PC-9 (cell line): Measurements from ENCODE around the gene ZNF646. TPM values are rescaled to one million over a fixed set of nuclear protein-coding genes. Genes with fewer than 3 reads are reported as not detected.

ENCODE experiments used
- BruUV-seq: library from RNA; stranded (reverse); fragments of 400-500 nt; replicated peaks from 2 replicates; lab custom pipeline; 2021; lab: Mats Ljungman, UMichigan
- CTCF ChIA-PET: fragments of 300-600 bp; sonication (Branson Sonifier 250); formaldehyde crosslinking; loops from one replicate; lab custom pipeline; 2022; ENCODE audit warnings: antibody characterized with exemption; lab: Charles Lee
- POLR2A ChIA-PET: fragments of 300-600 bp; sonication (Branson Sonifier 250); formaldehyde crosslinking; loops from one replicate; lab custom pipeline; 2022; ENCODE audit warnings: antibody characterized with exemption; ENCODE audit not compliant: unreplicated experiment; lab: Charles Lee
- DNase-seq, 2 experiments: peaks; one replicate each; pipeline versions ENCODE4 v3.0.0 to v3.0.0-alpha.2; 2015 to 2022; ENCODE audit warnings: mixed read lengths in 1 of 2
- H2AFZ ChIP-seq: fragments of 200-600 bp; sonication (generic); 2 replicates; pipeline ENCODE4 v1.8.1; 2017; ENCODE audit warnings: antibody characterized with exemption
- H3F3A ChIP-seq: fragments of 200-600 bp; sonication (generic); 2 replicates; pipeline ENCODE4 v1.8.1; 2017; ENCODE audit warnings: antibody characterized with exemption, mild to moderate bottlenecking, low read depth; ENCODE audit not compliant: insufficient read depth
- H3K27ac ChIP-seq: fragments of 200-600 bp; sonication (generic); 2 replicates; pipeline ENCODE4 v1.6.1; 2016; ENCODE audit warnings: mixed run types
- H3K27me3 ChIP-seq: fragments of 200-600 bp; sonication (generic); 2 replicates; pipeline ENCODE4 v1.6.1; 2016; ENCODE audit warnings: low read depth, mixed run types; ENCODE audit not compliant: insufficient read depth
- H3K36me3 ChIP-seq: fragments of 200-600 bp; sonication (generic); 2 replicates; pipeline ENCODE4 v1.6.1; 2016; ENCODE audit warnings: low read depth, mixed run types
- H3K4me1 ChIP-seq: fragments of 200-600 bp; sonication (generic); replicated peaks from 2 replicates; pipeline ENCODE4 v1.6.1; 2016; ENCODE audit warnings: mixed run types; ENCODE audit not compliant: insufficient read depth
- H3K4me2 ChIP-seq: fragments of 200-600 bp; sonication (generic); 2 replicates; pipeline ENCODE4 v1.6.1; 2017; ENCODE audit warnings: mixed run types
- H3K4me3 ChIP-seq: fragments of 200-600 bp; sonication (generic); 2 replicates; pipeline ENCODE4 v1.6.1; 2016; ENCODE audit warnings: mixed run types
- H3K79me2 ChIP-seq: fragments of 200-600 bp; sonication (generic); 2 replicates; pipeline ENCODE4 v1.6.1; 2017; ENCODE audit warnings: low read depth, mixed run types
- H3K9me2 ChIP-seq: fragments of 200-600 bp; sonication (generic); 2 replicates; pipeline ENCODE4 v1.8.1; 2017; ENCODE audit warnings: mild to moderate bottlenecking; ENCODE audit not compliant: insufficient read depth
- H3K9me3 ChIP-seq: fragments of 200-600 bp; sonication (generic); 2 replicates; pipeline ENCODE4 v1.8.1; 2016; ENCODE audit warnings: low read depth; ENCODE audit not compliant: insufficient read depth
- H4K20me1 ChIP-seq: fragments of 200-600 bp; sonication (generic); 2 replicates; pipeline ENCODE4 v1.8.1; 2017; ENCODE audit not compliant: insufficient read depth
- CTCF ChIP-seq: fragments of 200-600 bp; sonication (generic); conservative IDR thresholded peaks from 2 replicates; pipeline ENCODE4 v1.6.1; 2017; ENCODE audit warnings: mixed run types, antibody characterized with exemption, mild to moderate bottlenecking, moderate library complexity
- EZH2 ChIP-seq: fragments of 200-600 bp; sonication (generic); IDR thresholded peaks from 2 replicates; pipeline ENCODE4 v1.8.0; 2017; ENCODE audit warnings: antibody characterized with exemption, low read depth
- intact Hi-C: fragments of 100-400 bp; cut with micrococcal nuclease; formaldehyde crosslinking; loops from one replicate; pipeline ENCODE4 v1.10.0; 2022; ENCODE audit not compliant: unreplicated experiment
- total RNA-seq: library from RNA; stranded (reverse); gene quantifications from 2 replicates; pipeline ENCODE4 v1.2.3, GENCODE V29; 2021

The ZNF646 gene
- total RNA-seq, 1 experiment from 2014 or later: 25.4 TPM

- ChIA-PET POLR2A (no interaction called here), CTCF (no interaction called here)
- H2AFZ ChIP-seq: no peak overlapping the region
- DNase-seq: no peak
- H4K20me1 ChIP-seq: peaks cover 38% of the 10 kb centered on the region
- no peak overlapping the region for H3K27ac ChIP-seq
- intact Hi-C loops: no loop called here
- H3K27me3 ChIP-seq: no peaks in the 10 kb centered on the region
- no peaks in the 10 kb centered on the region for H3K9me2 ChIP-seq
- no peaks in the 10 kb centered on the region for H3K9me3 ChIP-seq
- BruUV-seq: no TSS peak
- peaks cover 5% of the 10 kb centered on the region for H3K36me3 ChIP-seq
- peaks cover 9% of the 10 kb centered on the region for H3K4me1 ChIP-seq
- H3F3A ChIP-seq: peaks cover 21% of the 10 kb centered on the region; the same call in 1 of the 2 replicates
- H3K4me2 ChIP-seq: no peak overlapping the region
- H3K79me2 ChIP-seq: peaks cover 38% of the 10 kb centered on the region
- no peak overlapping the region for H3K4me3 ChIP-seq
- no peak for TF ChIP-seq CTCF
- TF ChIP-seq EZH2: no peak
These were observed 3.6 kb downstream of the ZNF646 start for GRCh38 chr16:31077592-31078396.

GRCh38 chr16:31078597-31079341, 4.5 kb downstream of the ZNF646 start:
- H4K20me1 ChIP-seq: peaks cover 38% of the 10 kb centered on the region
- H2AFZ ChIP-seq: no peak overlapping the region
- CTCF ChIA-PET: no interaction called here
- no peak overlapping the region for H3K4me2 ChIP-seq
- POLR2A ChIA-PET: no interaction called here
- peaks cover 20% of the 10 kb centered on the region; the same call in 1 of the 2 replicates for H3F3A ChIP-seq
- peaks cover 34% of the 10 kb centered on the region for H3K79me2 ChIP-seq
- H3K36me3 ChIP-seq: peaks cover 5% of the 10 kb centered on the region
- intact Hi-C loops: no loop called here
- TF ChIP-seq CTCF (no peak), EZH2 (no peak)
- H3K27me3 ChIP-seq: no peaks in the 10 kb centered on the region
- H3K4me3 ChIP-seq: no peak overlapping the region
- no peaks in the 10 kb centered on the region for H3K9me2 ChIP-seq
- BruUV-seq: no TSS peak
- no peak for DNase-seq
- no peaks in the 10 kb centered on the region for H3K9me3 ChIP-seq
- H3K4me1 ChIP-seq: peaks cover 9% of the 10 kb centered on the region
- H3K27ac ChIP-seq: no peak overlapping the region

GRCh38 chr16:31079342-31079944, 5.2 kb downstream of the ZNF646 start:
- no peak overlapping the region for H3K4me2 ChIP-seq
- H2AFZ ChIP-seq: no peak overlapping the region
- CTCF ChIA-PET: no interaction called here
- H3K9me3 ChIP-seq: no peaks in the 10 kb centered on the region
- TF ChIP-seq CTCF: no peak
- no peak for TF ChIP-seq EZH2
- POLR2A ChIA-PET: no interaction called here
- H3K27ac ChIP-seq: no peak overlapping the region
- H3K4me3 ChIP-seq: no peak overlapping the region
- DNase-seq: no peak
- peaks cover 33% of the 10 kb centered on the region for H3K79me2 ChIP-seq
- H4K20me1 ChIP-seq: peaks cover 38% of the 10 kb centered on the region
- intact Hi-C loops: no loop called here
- H3K4me1 ChIP-seq: peaks cover 9% of the 10 kb centered on the region
- no peaks in the 10 kb centered on the region for H3K9me2 ChIP-seq
- H3F3A ChIP-seq: peaks cover 17% of the 10 kb centered on the region; the same call in 1 of the 2 replicates
- no peaks in the 10 kb centered on the region for H3K27me3 ChIP-seq
- peaks cover 5% of the 10 kb centered on the region for H3K36me3 ChIP-seq
- no TSS peak for BruUV-seq
